C1 segment of cervical spinal cord (tissue), 14 donors: ENCODE measurements around the gene RMND5B.
"Not testable (repeated sequence)": the region's sequence is repeated elsewhere in the genome, so short reads cannot be mapped to it uniquely, and the experiment has no call there.

ENCODE experiments used
- DNase-seq, 14 donors: peaks; one replicate each; lab custom pipeline; 2025; lab: John Stamatoyannopoulos, UW

The RMND5B gene

DNA sequence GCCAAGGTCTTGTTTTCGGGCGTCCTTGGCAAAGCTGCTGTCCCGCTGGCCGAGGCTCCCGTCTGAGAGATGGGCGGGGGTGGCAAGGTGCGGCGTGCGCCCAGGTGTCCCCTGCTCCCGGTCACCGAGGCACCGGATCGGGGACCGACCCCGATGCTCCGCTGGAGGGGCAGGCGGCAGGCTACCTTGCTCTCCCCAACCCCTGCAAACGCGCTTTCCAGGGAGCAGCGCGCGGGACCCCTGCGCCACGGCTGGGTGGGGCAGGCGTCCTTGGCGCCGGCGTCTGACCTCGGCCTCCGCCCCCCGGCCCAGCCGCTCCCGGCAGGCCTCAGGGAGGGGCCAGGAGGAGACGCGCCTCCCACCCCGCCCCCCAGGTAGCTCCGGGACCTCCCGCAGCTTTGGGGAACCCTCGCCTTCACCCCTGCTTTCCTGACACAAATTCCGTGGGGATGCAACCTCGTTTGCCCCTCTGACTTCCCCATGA is 16.9 kb upstream of the RMND5B start:
- no peak for DNase-seq

DNA sequence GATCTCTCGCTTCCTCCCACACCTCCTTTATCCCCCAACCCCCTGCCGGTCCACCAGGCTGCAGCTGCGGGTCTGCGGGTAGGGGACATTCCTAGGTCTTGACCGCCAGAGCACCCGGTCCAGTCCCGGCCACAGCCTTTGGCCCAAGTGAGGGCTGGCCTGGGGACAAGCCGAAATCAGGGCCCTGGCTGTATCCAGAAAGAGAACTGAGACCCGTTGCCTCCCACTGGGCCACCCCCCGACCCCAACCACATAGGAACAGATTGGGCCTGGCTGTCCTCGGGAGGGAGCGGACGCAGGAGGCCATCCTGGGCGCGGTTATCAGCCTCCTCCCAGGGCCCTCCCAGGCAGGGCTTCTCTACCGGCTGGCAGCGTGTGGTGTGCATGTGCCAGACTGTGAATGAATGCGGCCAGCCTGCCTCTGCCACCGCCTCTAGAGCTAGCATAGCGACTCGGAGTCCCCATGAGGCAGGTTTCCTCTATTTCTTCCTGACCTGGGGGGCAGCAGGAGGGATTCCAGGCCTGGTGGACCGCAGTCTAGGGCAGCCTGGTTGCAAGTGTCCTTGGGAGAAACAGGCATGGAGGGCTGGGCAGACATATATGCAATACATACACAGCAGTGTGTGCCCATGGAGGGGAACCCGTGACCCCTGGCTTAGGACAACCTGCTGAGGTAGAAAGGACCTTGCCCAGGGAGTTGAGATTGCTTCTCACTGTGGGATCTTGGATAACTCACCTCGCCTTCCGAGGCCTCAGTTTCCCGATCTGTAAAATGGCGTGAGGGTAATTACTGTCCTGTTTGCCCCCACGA is 16.3 kb upstream of the RMND5B start:
- peak in 1 of 14 donors; percentile 45 for DNase-seq

DNA sequence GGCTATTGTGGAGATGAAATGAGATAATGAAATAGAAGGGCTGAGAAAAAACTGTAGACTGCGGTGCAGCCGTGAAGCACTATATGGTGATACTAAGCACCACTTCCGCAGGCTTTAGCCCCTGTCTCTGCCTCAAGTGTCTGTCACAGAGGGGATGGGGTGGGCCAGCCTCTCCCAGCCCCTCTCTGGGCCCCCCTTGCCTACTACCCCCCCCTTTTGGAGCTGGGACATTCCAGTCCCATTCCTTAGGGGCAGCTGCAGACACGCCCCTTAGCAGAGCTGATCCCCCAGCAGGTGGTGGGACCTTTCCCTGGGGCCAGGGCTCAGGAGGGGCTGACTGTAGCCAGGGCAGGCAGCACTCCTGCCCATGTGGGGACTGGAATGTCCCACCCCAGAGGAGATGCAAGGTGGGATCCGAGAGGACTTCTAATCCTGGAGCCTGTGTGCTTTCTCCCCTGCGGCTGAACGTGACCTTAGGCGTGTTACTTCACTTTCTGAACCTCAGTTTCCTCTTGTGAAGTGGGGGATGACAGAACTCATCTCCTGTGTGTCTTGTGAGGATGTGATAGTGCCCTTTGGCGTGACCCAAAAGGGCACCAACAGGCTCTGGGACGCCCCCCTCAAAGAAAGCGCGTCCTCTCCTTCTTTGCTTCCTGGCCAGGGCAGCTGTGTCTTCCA is 15.5 kb upstream of the RMND5B start:
- no peak for DNase-seq

DNA sequence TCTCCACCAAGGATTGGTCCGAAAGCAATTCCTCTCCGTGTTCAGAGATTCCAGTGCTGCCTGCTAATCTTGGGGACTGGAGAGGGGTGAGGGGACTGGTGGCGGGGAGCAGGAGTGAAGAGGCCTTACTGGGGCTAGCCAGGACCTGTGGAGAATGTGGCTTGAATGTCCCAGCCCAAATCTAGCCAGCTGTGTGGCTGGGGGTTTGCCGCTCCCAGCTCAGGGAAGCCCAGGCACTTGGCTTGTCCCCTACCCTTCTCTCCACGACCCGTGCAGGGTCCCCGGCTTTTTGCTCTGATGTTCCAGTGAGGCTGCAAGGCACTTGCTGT is 15.0 kb upstream of the RMND5B start:
- no peak for DNase-seq

DNA sequence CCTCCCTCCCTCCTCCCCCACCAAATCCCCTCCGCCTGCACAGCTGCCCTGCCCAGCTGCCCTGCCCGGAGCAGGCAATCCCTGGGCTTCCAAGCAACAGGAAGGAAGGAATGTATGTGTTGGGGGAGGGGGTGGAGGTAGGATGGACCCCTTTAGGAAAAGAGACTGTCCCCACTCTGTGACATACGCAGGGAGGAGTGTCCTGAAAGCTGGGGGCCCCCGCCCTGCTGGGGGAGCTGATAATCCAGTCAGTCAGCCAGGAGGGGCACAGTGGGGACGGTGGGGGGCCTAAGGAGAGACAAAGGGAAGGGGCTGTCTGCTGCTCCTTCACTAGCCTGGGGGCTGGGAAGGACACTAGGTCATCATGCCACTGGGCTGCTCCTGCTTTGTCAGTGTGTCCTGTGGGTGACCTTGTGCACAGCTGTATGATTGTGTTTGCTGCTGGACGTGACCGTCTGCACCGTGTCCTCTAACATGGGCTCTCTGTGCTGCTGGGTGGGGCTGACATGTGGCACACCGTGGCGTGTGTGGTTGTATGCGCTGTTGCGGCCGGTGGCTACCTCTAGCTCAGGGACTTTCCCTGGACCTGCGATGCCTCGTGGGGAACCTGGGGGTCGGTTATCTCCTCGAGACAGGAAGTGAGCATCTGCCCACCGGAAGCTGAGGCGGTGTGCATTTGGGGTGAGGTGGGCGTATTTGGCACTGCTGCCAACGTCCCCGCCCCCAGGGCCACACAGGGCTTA is 14.5 kb upstream of the RMND5B start:
- DNase-seq: no peak

DNA sequence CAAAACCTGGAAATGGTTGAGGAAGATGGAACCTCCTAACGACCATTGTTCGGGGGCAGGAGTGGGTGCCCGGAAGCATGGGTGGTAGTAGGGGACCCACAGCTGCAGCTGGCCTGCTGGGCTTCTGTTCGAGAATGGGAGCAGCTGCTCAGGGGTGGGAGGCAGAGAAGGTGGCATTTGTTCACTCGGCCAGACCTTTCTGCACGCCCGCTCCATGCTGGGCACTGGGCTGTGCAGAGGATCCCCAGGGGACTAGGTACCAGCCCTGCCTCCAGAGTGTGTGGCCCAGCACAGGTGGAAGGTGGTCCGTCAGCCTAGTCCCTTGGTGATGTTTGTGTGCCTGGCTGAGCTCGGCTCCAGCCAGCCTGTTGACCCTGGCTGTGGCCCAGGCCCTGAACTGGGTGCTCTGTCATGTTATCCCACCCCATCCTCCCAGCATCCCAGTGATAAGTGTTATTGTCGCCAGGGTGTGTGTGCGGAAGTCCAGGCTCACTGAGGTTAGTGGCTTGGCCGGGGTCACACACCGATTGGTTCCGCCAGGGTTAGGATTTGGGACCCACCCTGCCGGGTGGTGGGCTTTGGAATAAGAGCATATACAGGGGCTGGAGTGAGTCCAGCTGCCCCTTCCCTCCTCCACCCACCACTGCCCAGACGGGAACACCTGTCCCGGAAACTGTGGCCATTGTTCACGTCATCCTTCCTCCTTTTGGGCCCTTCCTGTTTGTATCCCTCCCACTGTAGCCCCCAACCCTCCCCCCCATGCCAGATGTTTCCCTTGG is 12.7 kb upstream of the RMND5B start:
- no peak for DNase-seq

DNA sequence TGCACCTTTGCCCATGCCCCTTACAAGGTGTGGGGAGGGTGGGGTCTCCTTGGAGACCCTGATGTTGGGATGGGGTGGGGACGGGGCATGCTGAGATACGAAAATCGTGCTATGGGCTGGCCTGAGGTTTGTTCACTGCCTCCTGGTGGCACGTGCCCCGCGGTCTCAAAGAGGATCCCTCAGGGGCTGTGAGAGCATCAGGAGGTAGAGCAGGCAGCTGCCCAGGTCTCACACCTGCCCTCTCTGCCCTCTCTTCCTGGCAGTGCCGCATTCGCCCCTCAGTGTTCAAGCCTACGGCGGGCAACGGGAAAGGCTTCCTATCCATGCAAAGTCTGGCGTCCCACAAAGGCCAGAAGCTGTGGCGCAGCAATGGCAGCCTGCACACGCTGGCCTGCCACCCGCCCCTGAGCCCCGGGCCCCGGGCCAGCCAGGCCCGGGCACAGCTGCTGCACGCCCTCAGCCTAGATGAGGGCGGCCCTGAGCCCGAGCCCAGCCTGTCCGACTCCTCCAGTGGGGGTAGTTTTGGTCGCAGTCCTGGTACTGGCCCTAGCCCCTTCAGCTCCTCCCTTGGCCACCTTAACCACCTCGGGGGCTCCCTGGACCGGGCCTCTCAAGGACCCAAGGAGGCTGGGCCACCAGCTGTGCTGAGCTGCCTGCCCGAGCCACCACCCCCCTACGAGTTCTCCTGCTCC is 10.8 kb upstream of the RMND5B start:
- DNase-seq: no peak

DNA sequence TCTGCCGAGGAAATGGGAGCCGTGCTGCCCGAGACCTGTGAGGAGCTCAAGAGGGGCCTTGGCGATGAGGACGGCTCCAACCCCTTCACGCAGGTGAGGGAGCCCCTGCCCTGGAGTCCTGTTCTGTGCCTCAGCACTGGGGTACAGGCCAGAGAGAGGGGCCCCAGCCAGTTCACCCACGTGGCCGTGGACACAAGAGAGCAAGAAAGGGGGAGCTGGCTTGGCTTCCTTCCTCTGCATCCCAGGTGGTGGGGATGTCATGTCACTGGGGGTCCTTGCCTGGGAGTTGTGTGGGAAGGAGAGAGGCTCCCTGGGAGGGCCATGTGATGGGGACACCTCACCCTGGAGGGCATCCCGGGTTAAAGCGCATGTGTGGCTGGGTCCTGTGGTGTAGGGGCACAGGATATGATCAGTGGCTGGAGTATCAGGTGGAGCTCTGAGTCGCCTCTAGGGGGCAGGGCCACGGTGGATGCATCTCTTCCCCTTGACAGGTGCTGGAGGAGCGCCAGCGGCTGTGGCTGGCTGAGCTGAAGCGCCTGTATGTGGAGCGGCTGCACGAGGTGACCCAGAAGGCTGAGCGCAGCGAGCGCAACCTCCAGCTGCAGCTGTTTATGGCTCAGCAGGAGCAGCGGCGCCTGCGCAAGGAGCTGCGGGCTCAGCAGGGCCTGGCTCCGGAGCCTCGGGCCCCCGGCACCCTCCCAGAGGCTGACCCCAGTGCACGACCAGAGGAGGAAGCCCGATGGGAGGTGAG is 10.0 kb upstream of the RMND5B start:
- peak in 2 of 14 donors; percentile 4 to 78 for DNase-seq

DNA sequence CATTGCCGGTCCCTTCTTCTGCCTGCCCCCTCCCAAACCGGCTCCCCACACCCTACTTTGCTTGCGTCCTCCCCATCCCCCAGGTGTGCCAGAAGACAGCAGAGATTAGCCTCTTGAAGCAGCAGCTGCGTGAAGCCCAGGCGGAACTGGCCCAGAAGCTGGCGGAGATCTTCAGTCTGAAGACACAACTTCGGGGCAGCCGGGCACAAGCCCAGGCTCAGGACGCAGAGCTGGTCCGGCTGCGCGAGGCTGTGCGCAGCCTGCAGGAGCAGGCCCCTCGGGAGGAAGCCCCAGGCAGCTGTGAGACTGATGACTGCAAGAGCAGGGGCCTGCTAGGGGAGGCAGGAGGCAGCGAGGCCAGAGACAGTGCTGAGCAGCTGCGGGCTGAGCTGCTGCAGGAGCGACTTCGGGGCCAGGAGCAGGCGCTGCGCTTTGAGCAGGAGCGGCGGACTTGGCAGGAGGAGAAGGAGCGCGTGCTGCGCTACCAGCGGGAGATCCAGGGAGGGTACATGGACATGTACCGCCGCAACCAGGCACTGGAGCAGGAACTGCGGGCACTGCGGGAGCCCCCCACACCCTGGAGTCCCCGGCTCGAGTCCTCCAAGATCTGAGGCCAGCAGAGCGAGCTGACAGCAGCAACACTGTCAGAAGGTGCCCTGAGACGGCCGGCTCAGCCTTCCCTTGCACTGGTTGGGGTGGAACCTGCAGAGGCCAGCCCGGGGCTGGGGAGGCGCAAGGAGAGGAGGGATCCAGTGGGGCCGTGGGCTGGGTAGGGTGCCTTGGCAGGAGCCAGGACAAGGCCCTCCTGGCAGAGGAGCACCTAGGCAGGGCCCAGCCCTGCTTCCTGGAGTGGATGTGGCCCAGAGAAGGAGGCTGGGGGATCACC is 9.2 kb upstream of the RMND5B start:
- DNase-seq: peak in 1 of 14 donors; percentile 59

DNA sequence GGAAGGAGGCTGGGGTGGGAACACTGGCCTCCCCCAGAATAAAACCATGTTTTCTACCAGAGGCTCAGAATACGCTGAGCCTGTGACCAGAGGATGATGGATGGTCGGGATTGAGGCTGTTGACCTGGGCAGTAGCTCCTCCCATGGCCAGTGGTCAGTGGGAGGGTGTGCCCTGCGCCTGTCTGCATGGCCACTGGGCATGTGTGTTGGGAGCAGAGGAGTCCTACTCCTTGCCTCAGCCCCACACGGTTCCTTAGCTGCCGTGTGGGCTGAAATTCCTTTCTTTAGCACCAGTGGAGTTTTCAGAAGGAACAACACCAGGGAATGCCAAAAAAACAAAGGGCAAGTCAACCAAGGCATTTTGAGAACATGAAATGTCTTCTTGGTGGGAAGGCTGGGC is 8.5 kb upstream of the RMND5B start:
- no peak for DNase-seq

DNA sequence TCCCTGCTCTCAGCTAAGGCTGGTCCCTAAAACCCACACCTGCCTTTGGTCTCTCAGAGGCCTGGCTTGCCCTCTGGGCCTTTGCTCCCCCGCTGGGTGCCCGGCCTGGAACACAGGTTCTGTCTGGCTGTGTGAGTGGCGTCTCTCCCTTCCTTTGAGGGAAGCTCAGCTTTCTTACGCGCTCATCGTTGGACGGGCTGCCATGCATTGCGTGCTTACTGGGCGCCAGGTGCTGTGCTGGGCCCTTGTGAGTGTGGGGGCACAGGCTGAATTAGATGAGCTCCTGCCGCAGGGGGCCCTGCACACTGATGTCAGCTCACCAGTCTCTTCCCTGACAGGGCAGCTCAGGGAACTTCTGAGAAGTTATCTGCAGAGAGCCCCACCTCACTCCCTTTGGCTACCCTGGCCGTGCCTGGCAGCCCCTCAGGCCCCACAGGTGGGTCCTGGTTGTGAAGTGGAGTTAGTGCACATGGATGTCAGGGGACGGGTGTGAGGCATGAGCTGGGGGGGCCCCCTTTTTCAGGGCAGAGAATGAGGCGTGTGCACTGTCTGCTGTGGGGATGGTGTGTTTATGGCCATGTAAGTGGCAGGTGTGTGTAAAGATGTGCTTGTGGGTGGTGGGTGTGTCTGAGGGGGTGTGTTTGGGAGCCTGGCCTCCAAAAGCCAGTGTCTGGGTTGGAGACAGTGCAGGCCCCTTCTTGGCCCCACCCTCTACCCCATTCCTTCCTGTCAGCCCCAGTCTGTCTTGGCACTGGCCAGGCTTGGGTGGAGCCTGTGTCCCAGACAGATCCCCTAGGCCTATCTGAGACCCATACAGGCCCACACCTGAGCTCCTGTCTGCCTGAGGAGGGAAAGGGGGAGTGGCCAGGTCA is 7.5 kb upstream of the RMND5B start:
- DNase-seq: no peak

DNA sequence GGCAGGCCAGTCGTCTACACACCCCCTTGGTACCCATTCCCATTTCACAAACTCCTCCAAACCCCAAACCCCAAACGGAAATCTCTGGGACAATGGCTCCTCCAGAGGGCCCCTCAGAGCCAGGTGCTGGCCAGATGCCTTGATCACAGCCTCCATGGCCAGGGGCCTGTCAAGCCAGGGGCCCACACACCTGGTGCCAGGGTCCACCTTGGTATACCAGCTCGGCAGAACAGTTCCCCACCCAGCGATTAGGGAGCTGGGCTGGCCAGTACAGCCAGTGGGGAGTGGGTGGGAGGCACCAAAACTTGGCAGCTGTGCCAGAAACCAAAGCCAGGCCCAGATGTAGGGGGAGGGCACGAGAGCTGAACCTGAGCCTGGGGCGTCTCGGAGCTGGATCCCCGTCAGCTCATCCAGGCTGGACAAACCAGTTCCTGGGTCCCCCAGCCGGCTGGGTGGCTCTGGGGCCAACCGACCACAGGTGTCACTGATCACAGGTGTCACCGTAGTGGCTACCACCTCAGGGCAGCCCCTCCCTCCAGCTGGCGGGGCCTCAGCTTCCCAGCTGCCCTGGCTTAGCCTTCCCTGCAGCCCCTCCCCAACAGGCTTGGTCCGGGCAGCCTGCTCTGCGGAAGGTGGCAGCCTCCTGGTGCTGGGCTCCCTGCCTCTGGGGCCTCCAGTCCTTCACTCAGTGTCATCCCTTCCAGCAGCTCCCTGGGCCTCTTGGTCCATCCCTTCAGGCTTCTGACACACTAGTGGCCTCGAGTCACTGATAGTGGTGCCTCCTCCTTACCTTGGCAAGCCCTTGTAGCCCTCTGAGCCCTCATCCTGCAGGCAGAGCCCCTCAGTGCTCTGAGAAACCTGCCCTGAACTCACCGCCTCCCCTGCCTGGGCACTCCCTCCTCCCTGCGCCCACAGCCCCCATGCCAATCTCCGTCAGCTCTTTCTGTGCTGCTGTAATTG is 6.6 kb upstream of the RMND5B start:
- no peak for DNase-seq

DNA sequence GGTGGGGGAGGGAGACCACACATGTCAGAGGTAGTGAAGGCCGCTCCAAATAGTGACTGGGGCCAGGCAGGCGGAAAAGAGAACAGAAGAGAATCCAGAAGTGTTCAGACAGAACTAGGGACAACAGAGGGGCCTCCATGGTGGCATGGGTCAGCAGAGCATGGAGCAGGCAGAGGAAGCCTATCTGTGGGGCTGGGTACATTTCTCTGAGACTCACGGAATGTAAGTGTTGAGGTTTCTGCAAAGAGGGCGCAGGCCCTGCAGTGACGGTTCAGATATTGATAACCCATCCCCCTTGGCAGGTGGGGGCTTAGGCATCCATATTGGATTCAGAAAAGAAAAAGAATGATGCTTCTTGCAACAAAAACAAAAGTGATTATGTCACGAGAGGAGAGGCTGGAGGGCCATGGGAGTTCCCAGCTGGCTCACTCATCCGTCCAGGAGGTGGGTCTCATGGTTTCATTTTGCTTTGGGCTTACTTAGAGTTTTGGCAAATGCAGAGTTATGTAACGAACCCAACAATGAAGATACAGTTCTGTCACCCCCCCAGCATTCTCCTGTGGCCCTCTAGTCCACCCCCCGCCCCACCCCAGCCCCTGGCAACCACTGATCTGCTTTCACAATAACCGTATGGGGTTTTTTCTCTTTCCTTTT is 5.4 kb upstream of the RMND5B start:
- DNase-seq: no peak

DNA sequence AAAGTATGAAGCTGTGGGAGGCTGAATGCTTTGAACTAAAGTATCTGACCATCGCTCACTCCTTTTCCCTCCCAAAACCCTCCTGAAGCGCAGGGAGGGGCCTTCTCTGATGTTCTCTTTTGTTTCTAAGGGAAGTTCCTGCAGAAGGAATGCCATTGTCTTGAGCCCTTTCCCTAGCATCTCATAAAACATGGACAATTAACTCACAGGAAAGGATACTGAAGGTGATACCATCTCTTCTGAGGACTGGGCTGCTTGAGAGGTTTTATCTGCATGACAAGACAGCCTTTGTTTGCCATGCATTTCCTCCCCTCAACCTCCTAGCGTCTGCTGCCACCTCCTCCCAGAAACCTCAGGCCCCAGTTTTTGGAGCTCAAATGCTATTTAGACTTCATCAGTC is 4.3 kb upstream of the RMND5B start:
- DNase-seq: no peak

DNA sequence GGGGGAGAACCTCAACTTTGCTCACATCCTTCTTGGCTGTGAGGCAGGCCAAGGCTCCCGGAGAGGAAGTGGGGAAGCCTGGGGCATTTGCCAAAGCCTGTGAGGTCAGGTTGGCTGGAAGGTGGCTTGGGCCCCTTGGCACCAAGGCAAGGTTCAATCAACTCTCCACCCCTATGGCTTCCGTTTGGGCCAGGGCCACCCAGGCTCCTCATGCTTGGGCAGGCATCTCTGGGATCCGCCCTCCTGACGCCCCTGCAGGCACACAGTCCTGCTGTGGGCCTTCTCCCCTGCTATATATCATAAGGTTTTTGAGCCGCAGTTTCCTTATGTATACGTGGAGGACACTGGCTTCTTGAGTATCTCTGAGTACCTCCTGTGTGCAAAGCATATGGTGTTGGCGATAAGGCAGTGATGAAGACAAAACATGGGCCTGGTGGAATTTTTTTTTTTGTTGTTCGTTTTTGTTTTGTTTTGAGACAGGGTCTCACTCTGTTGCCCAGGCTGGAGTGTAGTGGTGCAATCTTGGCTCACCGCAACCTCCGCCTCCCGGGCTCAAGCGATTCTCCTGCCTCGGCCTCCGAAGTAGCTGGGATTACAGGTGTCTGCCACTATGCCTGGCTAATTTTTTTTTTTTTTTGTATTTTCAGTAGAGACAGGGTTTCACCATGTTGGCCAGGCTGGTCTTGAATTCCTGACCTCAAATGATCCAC is 3.4 kb upstream of the RMND5B start:
- DNase-seq: not testable (repeated sequence)

DNA sequence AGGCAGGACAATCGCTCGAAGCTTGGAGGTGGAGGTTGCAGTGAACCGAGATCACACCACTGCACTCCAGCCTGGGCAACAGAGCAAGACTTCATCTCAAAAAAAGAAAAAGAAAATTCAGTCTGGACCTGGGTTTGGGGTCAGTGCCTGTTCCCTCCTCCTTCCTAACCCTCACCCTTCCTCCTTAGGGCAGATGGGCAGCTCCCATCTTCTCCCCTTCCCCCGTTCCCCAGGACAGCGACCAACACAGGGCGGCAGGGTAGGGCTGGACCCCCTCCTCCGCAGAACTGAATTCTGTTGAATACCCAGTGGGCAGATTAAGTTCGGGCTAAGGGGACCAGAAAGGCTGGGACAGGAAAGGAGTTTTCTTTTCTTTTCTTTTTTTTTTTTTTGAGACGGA is 1.5 kb upstream of the RMND5B start:
- DNase-seq: no peak
